IPS-18c (cell line): ENCODE results near the gene CCDC88C.

Experiments
- H3K4me3 ChIP-seq: 2 replicates; pipeline ENCODE4 v1.7.0; 2013; ENCODE audit warnings: low read depth, mild to moderate bottlenecking, low read length, moderate library complexity; ENCODE audit not compliant: insufficient read depth
- H3K9me3 ChIP-seq: one replicate; pipeline ENCODE4 v1.6.1; 2013; ENCODE audit warnings: mild to moderate bottlenecking, low read length, moderate library complexity; ENCODE audit not compliant: control insufficient read depth, insufficient read depth

The CCDC88C gene

GRCh38 chr14:91348845-91349465, 68.7 kb downstream of the CCDC88C start:
- no peak overlapping the region for H3K4me3 ChIP-seq
- H3K9me3 ChIP-seq = no peaks in the 10 kb centered on the region

- Histone ChIP-seq H3K9me3 (no peaks in the 10 kb centered on the region), H3K4me3 (no peak overlapping the region)
These were observed 70.8 kb downstream of the CCDC88C start for GRCh38 chr14:91346838-91347173.

GRCh38 chr14:91344096-91344495, 73.5 kb downstream of the CCDC88C start:
- Histone ChIP-seq H3K9me3 (no peaks in the 10 kb centered on the region), H3K4me3 (no peak overlapping the region)

- Histone ChIP-seq H3K4me3 (no peak overlapping the region), H3K9me3 (no peaks in the 10 kb centered on the region)
These were observed 74.6 kb downstream of the CCDC88C start for GRCh38 chr14:91343051-91343450.

- Histone ChIP-seq H3K9me3 (no peaks in the 10 kb centered on the region), H3K4me3 (no peak overlapping the region)
These were observed 75.3 kb downstream of the CCDC88C start for GRCh38 chr14:91342206-91342760.

GRCh38 chr14:91341751-91342154, 75.9 kb downstream of the CCDC88C start:
- H3K4me3 ChIP-seq = no peak overlapping the region
- no peaks in the 10 kb centered on the region for H3K9me3 ChIP-seq

- Histone ChIP-seq H3K4me3 (no peak overlapping the region), H3K9me3 (no peaks in the 10 kb centered on the region)
These were observed 76.3 kb downstream of the CCDC88C start for GRCh38 chr14:91341334-91341733.

GRCh38 chr14:91339671-91340369, 77.8 kb downstream of the CCDC88C start:
- Histone ChIP-seq H3K9me3 (no peaks in the 10 kb centered on the region), H3K4me3 (no peak overlapping the region)

- Histone ChIP-seq H3K9me3 (no peaks in the 10 kb centered on the region), H3K4me3 (no peak overlapping the region)
These were observed 78.5 kb downstream of the CCDC88C start for GRCh38 chr14:91339076-91339475.

GRCh38 chr14:91338379-91338778, 79.2 kb downstream of the CCDC88C start:
- Histone ChIP-seq H3K9me3 (no peaks in the 10 kb centered on the region), H3K4me3 (no peak overlapping the region)

- Histone ChIP-seq H3K9me3 (no peaks in the 10 kb centered on the region), H3K4me3 (no peak overlapping the region)
These were observed 79.8 kb downstream of the CCDC88C start for GRCh38 chr14:91337699-91338335.

GRCh38 chr14:91336093-91336450, 81.5 kb downstream of the CCDC88C start:
- H3K9me3 ChIP-seq = no peaks in the 10 kb centered on the region
- H3K4me3 ChIP-seq = no peak overlapping the region

GRCh38 chr14:91335191-91336092, 82.2 kb downstream of the CCDC88C start:
- H3K9me3 ChIP-seq = no peaks in the 10 kb centered on the region
- H3K4me3 ChIP-seq = no peak overlapping the region

- no peaks in the 10 kb centered on the region for H3K9me3 ChIP-seq
- no peak overlapping the region for H3K4me3 ChIP-seq
These were observed 84.0 kb downstream of the CCDC88C start for GRCh38 chr14:91333650-91334039.

GRCh38 chr14:91332986-91333649, 84.5 kb downstream of the CCDC88C start:
- H3K4me3 ChIP-seq = no peak overlapping the region
- no peaks in the 10 kb centered on the region for H3K9me3 ChIP-seq

- Histone ChIP-seq H3K9me3 (no peaks in the 10 kb centered on the region), H3K4me3 (no peak overlapping the region)
These were observed 85.2 kb downstream of the CCDC88C start for GRCh38 chr14:91332171-91332985.
